ENCODE measurements around the gene TRIM23.

TRIM23 gene

GRCh38 chr5:65651144-65651543, 27.0 kb upstream of the TRIM23 start:
- no peaks in the 10 kb centered on the region for H3K36me3 ChIP-seq (ENCODE audit: control insufficient read depth, insufficient read depth, low read length)
- no peak overlapping the region for H3K4me2 ChIP-seq (ENCODE audit: low read length)
- H3K4me1 ChIP-seq = no peaks in the 10 kb centered on the region
- no peaks in the 10 kb centered on the region for H3K79me2 ChIP-seq
- no peak overlapping the region for H3K4me3 ChIP-seq (ENCODE audit: low read depth, low read length)
- no peak overlapping the region for H3K27ac ChIP-seq
- H2AFZ ChIP-seq = no peak overlapping the region
- no peak for TF ChIP-seq CTCF (IDR thresholded peaks at IDR 0.05)
- H3K9ac ChIP-seq = no peak overlapping the region
- no peaks in the 10 kb centered on the region for H3K9me3 ChIP-seq (ENCODE audit: control insufficient read depth, low read length)
- H3K27me3 ChIP-seq (ENCODE audit: control insufficient read depth, insufficient read depth, low read length) = no peaks in the 10 kb centered on the region

GRCh38 chr5:65647941-65648340, 23.8 kb upstream of the TRIM23 start:
- Histone ChIP-seq H3K79me2 (no peaks in the 10 kb centered on the region), H2AFZ (no peak overlapping the region), H3K9me3 (ENCODE audit: control insufficient read depth, low read length) (no peaks in the 10 kb centered on the region), H3K27me3 (ENCODE audit: control insufficient read depth, insufficient read depth, low read length) (no peaks in the 10 kb centered on the region), H3K4me3 (ENCODE audit: low read depth, low read length) (no peak overlapping the region), H3K9ac (no peak overlapping the region), H3K36me3 (ENCODE audit: control insufficient read depth, insufficient read depth, low read length) (no peaks in the 10 kb centered on the region), H3K4me2 (ENCODE audit: low read length) (no peak overlapping the region), H3K4me1 (no peaks in the 10 kb centered on the region), H3K27ac (no peak overlapping the region)
- no peak for TF ChIP-seq CTCF (IDR thresholded peaks at IDR 0.05)

GRCh38 chr5:65646938-65647337, 22.8 kb upstream of the TRIM23 start:
- no peak overlapping the region for H3K27ac ChIP-seq
- no peaks in the 10 kb centered on the region for H3K9me3 ChIP-seq (ENCODE audit: control insufficient read depth, low read length)
- H3K36me3 ChIP-seq (ENCODE audit: control insufficient read depth, insufficient read depth, low read length) = no peaks in the 10 kb centered on the region
- no peaks in the 10 kb centered on the region for H3K79me2 ChIP-seq
- no peak overlapping the region for H3K4me3 ChIP-seq (ENCODE audit: low read depth, low read length)
- H3K4me1 ChIP-seq = no peaks in the 10 kb centered on the region
- no peak for TF ChIP-seq CTCF (IDR thresholded peaks at IDR 0.05)
- H3K27me3 ChIP-seq (ENCODE audit: control insufficient read depth, insufficient read depth, low read length) = no peaks in the 10 kb centered on the region
- H2AFZ ChIP-seq = no peak overlapping the region
- no peak overlapping the region for H3K9ac ChIP-seq
- H3K4me2 ChIP-seq (ENCODE audit: low read length) = no peak overlapping the region

GRCh38 chr5:65640240-65640639, 16.1 kb upstream of the TRIM23 start:
- no peaks in the 10 kb centered on the region for H3K36me3 ChIP-seq (ENCODE audit: control insufficient read depth, insufficient read depth, low read length)
- H3K4me2 ChIP-seq (ENCODE audit: low read length) = no peak overlapping the region
- H3K27ac ChIP-seq = no peak overlapping the region
- H3K9ac ChIP-seq = no peak overlapping the region
- H2AFZ ChIP-seq = no peak overlapping the region
- no peak for TF ChIP-seq CTCF (IDR thresholded peaks at IDR 0.05)
- no peaks in the 10 kb centered on the region for H3K4me1 ChIP-seq
- H3K4me3 ChIP-seq (ENCODE audit: low read depth, low read length) = no peak overlapping the region
- no peaks in the 10 kb centered on the region for H3K27me3 ChIP-seq (ENCODE audit: control insufficient read depth, insufficient read depth, low read length)
- no peaks in the 10 kb centered on the region for H3K9me3 ChIP-seq (ENCODE audit: control insufficient read depth, low read length)
- no peaks in the 10 kb centered on the region for H3K79me2 ChIP-seq

- Histone ChIP-seq H3K4me2 (ENCODE audit: low read length) (no peak overlapping the region), H3K4me1 (peaks cover 2% of the 10 kb centered on the region), H3K4me3 (ENCODE audit: low read depth, low read length) (no peak overlapping the region), H3K27me3 (ENCODE audit: control insufficient read depth, insufficient read depth, low read length) (no peaks in the 10 kb centered on the region), H3K27ac (no peak overlapping the region), H3K9me3 (ENCODE audit: control insufficient read depth, low read length) (no peaks in the 10 kb centered on the region), H3K9ac (no peak overlapping the region), H3K79me2 (peaks cover 16% of the 10 kb centered on the region), H3K36me3 (ENCODE audit: control insufficient read depth, insufficient read depth, low read length) (no peaks in the 10 kb centered on the region), H2AFZ (no peak overlapping the region)
- no peak for TF ChIP-seq CTCF (IDR thresholded peaks at IDR 0.05)
Observed at GRCh38 chr5:65630981-65631380, 6.8 kb upstream of the TRIM23 start.
